ENCODE measurements around the gene PSD4. TPM values are rescaled to one million over a fixed set of nuclear protein-coding genes. Genes with fewer than 3 reads are reported as not detected.

Gene PSD4
- polyA plus RNA-seq, 1 donor from 2014 or later = 0.67 TPM

GRCh38 chr2:113178891-113179290 lies 5.1 kb downstream of the PSD4 start:
- no peaks in the 10 kb centered on the region for H3K79me2 ChIP-seq (replicated peaks; ENCODE audit: insufficient read depth, low read length)
- TF ChIP-seq EZH2 (IDR thresholded peaks at IDR 0.05; ENCODE audit: borderline replicate concordance, insufficient read depth, low read length, poor library complexity, severe bottlenecking) (no peak), TAF1 (IDR thresholded peaks at IDR 0.05; ENCODE audit: low read depth) (no peak), MXI1 (conservative IDR thresholded peaks at IDR 0.05; ENCODE audit: poor library complexity, severe bottlenecking) (no peak), RAD21 (conservative IDR thresholded peaks at IDR 0.05) (no peak), SMC3 (conservative IDR thresholded peaks at IDR 0.05; ENCODE audit: poor library complexity) (no peak)

GRCh38 chr2:113179446-113180045 lies 5.8 kb downstream of the PSD4 start:
- no peaks in the 10 kb centered on the region for H3F3A ChIP-seq (ENCODE audit: insufficient read depth, low read length, poor library complexity, severe bottlenecking)

More at GRCh38 chr2:113178891-113179290, 5.1 kb downstream of the PSD4 start:
- no peaks in the 10 kb centered on the region for H4K20me1 ChIP-seq (ENCODE audit: insufficient read depth)
- no peaks in the 10 kb centered on the region for H3K9me2 ChIP-seq (ENCODE audit: insufficient read depth, low read length)
- H3K27ac ChIP-seq (ENCODE audit: low read length) = no peak overlapping the region
- no peaks in the 10 kb centered on the region for H3F3A ChIP-seq (ENCODE audit: insufficient read depth, low read length, poor library complexity, severe bottlenecking)
- H3K9ac ChIP-seq (ENCODE audit: low read length) = no peak overlapping the region
- no peaks in the 10 kb centered on the region for H3K27me3 ChIP-seq (ENCODE audit: insufficient read depth, low read depth, low read length)
- H3K4me2 ChIP-seq (ENCODE audit: low read length) = no peak overlapping the region
- no peak overlapping the region for H3K4me3 ChIP-seq (ENCODE audit: low read length)
- no peaks in the 10 kb centered on the region for H3K9me3 ChIP-seq (ENCODE audit: low read length)
- H2AFZ ChIP-seq (ENCODE audit: low read depth, low read length) = no peak overlapping the region
- H3K36me3 ChIP-seq (ENCODE audit: insufficient read depth, low read length) = no peaks in the 10 kb centered on the region

More at GRCh38 chr2:113179446-113180045, 5.8 kb downstream of the PSD4 start:
- H3K4me3 ChIP-seq (ENCODE audit: low read length) = no peak overlapping the region
- no peak for TF ChIP-seq REST (IDR thresholded peaks at IDR 0.05; ENCODE audit: borderline replicate concordance)
- TF ChIP-seq SMC3 (conservative IDR thresholded peaks at IDR 0.05; ENCODE audit: poor library complexity) = no peak
- TF ChIP-seq EP300 (conservative IDR thresholded peaks at IDR 0.05; ENCODE audit: poor library complexity, severe bottlenecking) = no peak
- TF ChIP-seq EZH2 (IDR thresholded peaks at IDR 0.05; ENCODE audit: borderline replicate concordance, insufficient read depth, low read length, poor library complexity, severe bottlenecking) = no peak
- TF ChIP-seq RAD21 (conservative IDR thresholded peaks at IDR 0.05) = no peak
- no peak for TF ChIP-seq POLR2AphosphoS5 (IDR thresholded peaks at IDR 0.05)
- no peak for TF ChIP-seq TAF1 (IDR thresholded peaks at IDR 0.05; ENCODE audit: low read depth)
- TF ChIP-seq CTCF (IDR thresholded peaks at IDR 0.05; ENCODE audit: poor library complexity, severe bottlenecking) = no peak
- TF ChIP-seq MXI1 (conservative IDR thresholded peaks at IDR 0.05; ENCODE audit: poor library complexity, severe bottlenecking) = no peak
- no peak overlapping the region for H3K9ac ChIP-seq (ENCODE audit: low read length)
- no peaks in the 10 kb centered on the region for H3K36me3 ChIP-seq (ENCODE audit: insufficient read depth, low read length)
- no peak overlapping the region for H2AFZ ChIP-seq (ENCODE audit: low read depth, low read length)
- no peaks in the 10 kb centered on the region for H3K9me2 ChIP-seq (ENCODE audit: insufficient read depth, low read length)
- H3K79me2 ChIP-seq (replicated peaks; ENCODE audit: insufficient read depth, low read length) = no peaks in the 10 kb centered on the region
- no peak overlapping the region for H3K4me2 ChIP-seq (ENCODE audit: low read length)
- H3K9me3 ChIP-seq (ENCODE audit: low read length) = no peaks in the 10 kb centered on the region
- no peaks in the 10 kb centered on the region for H4K20me1 ChIP-seq (ENCODE audit: insufficient read depth)
- no peaks in the 10 kb centered on the region for H3K27me3 ChIP-seq (ENCODE audit: insufficient read depth, low read depth, low read length)
- H3K27ac ChIP-seq (ENCODE audit: low read length) = no peak overlapping the region
